CD14-positive monocyte (primary cell): Measurements from ENCODE around the gene SNAI1. TPM values are rescaled to one million over a fixed set of nuclear protein-coding genes. Genes with fewer than 3 reads are reported as not detected.

Experiments
- DNase-seq, 3 donors: peaks; one replicate each; pipeline ENCODE4 v3.0.0-alpha.2; 2011 to 2022
- H2AFZ ChIP-seq: 2 replicates; pipeline ENCODE4 v1.6.0; 2012; ENCODE audit warnings: mild to moderate bottlenecking, low read depth, low read length, inconsistent platforms; ENCODE audit not compliant: insufficient read depth, poor library complexity, severe bottlenecking
- H3K27ac ChIP-seq, 2 donors: 1 replicate in 1 of 2; 2 replicates in 1 of 2; pipeline ENCODE4 v1.5.1; 2012 to 2013; ENCODE audit warnings: low read length in 2 of 2, control low read depth in 1 of 2, inconsistent platforms in 1 of 2, low read depth in 1 of 2, mild to moderate bottlenecking in 1 of 2
- H3K27me3 ChIP-seq, 2 donors: one replicate each; pipeline versions ENCODE4 v1.6.0 to v1.6.1; 2011 to 2013; ENCODE audit warnings: low read length in 2 of 2; ENCODE audit not compliant: control insufficient read depth in 2 of 2, insufficient read depth in 2 of 2
- H3K36me3 ChIP-seq, 2 donors: replicated peaks in 1 of 2; 1 replicate in 1 of 2; 2 replicates in 1 of 2; pipeline versions ENCODE4 v1.5.1 to v1.6.1; 2012 to 2013; ENCODE audit warnings: low read length in 2 of 2, control low read depth in 1 of 2, inconsistent platforms in 1 of 2, mild to moderate bottlenecking in 1 of 2; ENCODE audit not compliant: insufficient read depth in 2 of 2, control insufficient read depth in 1 of 2
- H3K4me1 ChIP-seq, 2 donors: 1 replicate in 1 of 2; 2 replicates in 1 of 2; pipeline versions ENCODE4 v1.5.1 to v1.6.1; 2012 to 2013; ENCODE audit warnings: low read length in 2 of 2, control low read depth in 1 of 2, inconsistent platforms in 1 of 2, mild to moderate bottlenecking in 1 of 2, moderate library complexity in 1 of 2; ENCODE audit not compliant: insufficient read depth in 2 of 2, control insufficient read depth in 1 of 2
- H3K4me2 ChIP-seq: replicated peaks from 2 replicates; pipeline ENCODE3; 2012; ENCODE audit warnings: low read length, moderate library complexity, mild to moderate bottlenecking; ENCODE audit not compliant: poor library complexity, severe bottlenecking; ENCODE audit errors: extremely low read depth
- H3K4me3 ChIP-seq, 3 experiments: fragments of 200-600 bp in 1 of 3; sonication (generic) in 1 of 3; replicated peaks in 1 of 3; 1 replicate in 2 of 3; 2 replicates in 1 of 3; pipeline ENCODE4 v1.5.1; 2011 to 2013; ENCODE audit warnings: low read length in 3 of 3, mild to moderate bottlenecking in 3 of 3, control low read depth in 2 of 3, low read depth in 2 of 3, inconsistent platforms in 1 of 3, moderate library complexity in 1 of 3
- H3K79me2 ChIP-seq: 2 replicates; pipeline ENCODE4 v1.6.0; 2012; ENCODE audit warnings: mild to moderate bottlenecking, control low read depth, inconsistent platforms, low read length, moderate library complexity; ENCODE audit not compliant: insufficient read depth
- H3K9ac ChIP-seq: 2 replicates; pipeline ENCODE4 v1.6.0; 2017; ENCODE audit warnings: low read length, mild to moderate bottlenecking; ENCODE audit not compliant: insufficient read depth, poor library complexity, severe bottlenecking
- H3K9me3 ChIP-seq, 2 donors: replicated peaks in 1 of 2; 1 replicate in 1 of 2; 2 replicates in 1 of 2; pipeline versions ENCODE4 v1.5.1 to v1.6.1; 2012 to 2013; ENCODE audit warnings: low read length in 2 of 2, control low read depth in 1 of 2; ENCODE audit not compliant: control insufficient read depth in 1 of 2, insufficient read depth in 1 of 2
- H4K20me1 ChIP-seq: 2 replicates; pipeline ENCODE4 v1.6.0; 2012; ENCODE audit warnings: mild to moderate bottlenecking, low read length, control low read depth, moderate library complexity; ENCODE audit not compliant: insufficient read depth
- H3K27ac Mint-ChIP-seq, 7 donors: one replicate each; pipeline ENCODE4 v1.8.0; 2020; ENCODE audit warnings: mild to moderate bottlenecking in 7 of 7, mixed read lengths in 7 of 7, moderate library complexity in 6 of 7, inconsistent platforms in 2 of 7
- H3K27me3 Mint-ChIP-seq, 3 donors: one replicate each; pipeline ENCODE4 v1.8.0; 2021 to 2022; ENCODE audit warnings: low read depth in 3 of 3, mild to moderate bottlenecking in 3 of 3, mixed read lengths in 3 of 3, moderate library complexity in 3 of 3, inconsistent platforms in 1 of 3
- H3K36me3 Mint-ChIP-seq, 2 donors: one replicate each; pipeline ENCODE4 v1.8.0; 2020; ENCODE audit warnings: mixed read lengths in 2 of 2, inconsistent platforms in 1 of 2, mild to moderate bottlenecking in 1 of 2
- H3K4me1 Mint-ChIP-seq: one replicate; pipeline ENCODE4 v1.8.0; 2020; ENCODE audit warnings: mild to moderate bottlenecking, mixed read lengths
- H3K4me3 Mint-ChIP-seq, 2 donors: one replicate each; pipeline ENCODE4 v1.8.0; 2020; ENCODE audit warnings: mild to moderate bottlenecking in 2 of 2, mixed read lengths in 2 of 2, moderate library complexity in 1 of 2
- H3K9me3 Mint-ChIP-seq, 7 donors: one replicate each; pipeline ENCODE4 v1.8.0; 2020 to 2022; ENCODE audit warnings: mixed read lengths in 7 of 7, mild to moderate bottlenecking in 6 of 7, moderate library complexity in 6 of 7, inconsistent platforms in 2 of 7
- CTCF ChIP-seq: fragments of 200-600 bp; IDR thresholded peaks from one replicate; pipeline ENCODE4 v1.8.0; 2022; ENCODE audit warnings: antibody characterized with exemption, mild to moderate bottlenecking
- WGBS: methylation state at CpG from one replicate; pipeline ENCODE4 v1.1.5; 2013; ENCODE audit warnings: missing lambda C conversion rate; ENCODE audit not compliant: insufficient coverage; 5-methylcytosine and 5-hydroxymethylcytosine counted together
- intact Hi-C, 2 donors: fragments of 100-400 bp; cut with micrococcal nuclease; formaldehyde crosslinking; loops; one replicate each; pipeline versions ENCODE4 v1.15.0 to v1.15.1; 2023
- polyA plus RNA-seq, 3 donors: library from polyadenylated mRNA; depleted of rRNA in 1 of 3; unstranded in 2 of 3; stranded (reverse) in 1 of 3; fragments of 300-500 nt in 2 of 3; fragments of >200 nt in 1 of 3; fragmentation: Illumina TruSeq in 2 of 3; gene quantifications; 1 replicate in 2 of 3; 2 replicates in 1 of 3; pipeline ENCODE4 v1.2.3, GENCODE V29; 2012 to 2021

SNAI1 gene
- polyA plus RNA-seq, 3 donors: 2.4 to 181 (median 2.6) TPM

DNA sequence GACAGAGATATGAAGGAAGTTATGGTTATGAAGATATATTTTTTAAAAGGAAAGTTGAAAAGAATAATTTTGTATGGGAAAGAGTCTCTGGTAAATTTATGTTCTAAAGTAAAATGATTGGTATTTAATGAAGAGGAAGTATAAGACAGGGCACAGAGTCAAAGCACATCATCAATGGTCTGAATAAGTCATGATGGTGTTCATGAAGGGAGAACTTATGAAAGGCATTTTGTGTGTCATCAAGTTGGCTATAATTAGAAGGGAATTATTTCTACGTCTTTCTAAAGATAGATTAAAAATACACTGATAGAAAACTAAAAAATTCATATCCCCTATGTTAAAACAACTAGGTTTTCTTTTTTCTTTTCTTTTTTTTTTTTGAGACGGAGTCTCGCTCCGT lies 21.4 kb upstream of the SNAI1 start:
- peaks cover 0 to 2% (median 0%) of the 10 kb centered on the region in 3 donors for H3K27me3 Mint-ChIP-seq
- WGBS: no CpG with 5 or more reads among the region's 4 CpGs

DNA sequence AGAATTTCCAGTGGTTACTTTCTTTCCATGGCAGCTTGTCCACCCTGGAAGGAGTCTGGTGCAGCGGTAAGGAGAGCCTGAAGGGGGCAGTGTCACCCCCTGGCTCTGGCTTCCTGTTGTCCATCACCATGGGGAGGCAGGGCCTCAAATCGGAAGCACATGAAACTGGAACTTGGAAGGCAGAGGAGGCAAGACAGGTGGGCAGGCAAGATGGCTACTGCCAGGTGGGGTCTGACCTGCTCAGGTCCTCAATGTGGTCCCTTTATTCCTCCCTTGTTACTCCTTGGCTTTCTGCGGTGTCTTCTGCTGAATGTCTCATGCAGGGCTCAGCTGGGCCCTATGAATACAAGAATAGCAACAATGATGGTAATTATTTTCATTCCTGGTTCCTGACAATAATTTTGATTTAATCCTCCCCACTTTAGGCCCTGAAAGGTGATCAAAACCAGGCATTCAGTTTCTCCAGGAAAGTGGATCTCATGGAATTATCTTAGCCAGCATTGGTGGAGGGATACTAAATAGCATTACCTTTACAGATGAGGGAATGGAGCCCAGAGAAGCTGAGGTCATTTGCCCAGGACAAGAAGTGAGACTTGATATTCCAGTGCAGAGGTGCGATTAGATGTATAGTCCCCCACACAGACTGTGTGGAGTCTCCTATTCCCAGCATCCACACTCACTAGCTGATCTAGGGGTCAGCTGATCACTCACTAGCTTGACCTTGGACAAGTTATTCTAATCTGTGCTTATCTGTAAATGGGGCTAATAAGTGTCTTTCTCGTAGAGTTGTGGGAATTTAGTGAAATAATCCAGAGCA lies 17.6 kb upstream of the SNAI1 start:
- Histone ChIP-seq H3K4me3 (no peak overlapping the region), H3K79me2 (no peaks in the 10 kb centered on the region), H3K27me3 (no peaks in the 10 kb centered on the region), H3K27ac (peak overlapping the region in 1 of 2 donors; percentile 9), H3K9me3 (no peaks in the 10 kb centered on the region), H4K20me1 (peaks cover 9% of the 10 kb centered on the region), H2AFZ (no peak overlapping the region), H3K36me3 (peaks cover 0 to 1% of the 10 kb centered on the region in 2 donors), H3K9ac (no peak overlapping the region), H3K4me1 (peaks cover 10 to 16% of the 10 kb centered on the region in 2 donors), H3K4me2 (no peak overlapping the region)
- WGBS: 72% methylated on average over 3 of the region's 5 CpGs
- Mint-ChIP-seq H3K27me3 (peaks cover 0 to 2% (median 0%) of the 10 kb centered on the region in 3 donors), H3K36me3 (peaks cover 6 to 20% of the 10 kb centered on the region in 2 donors), H3K27ac (peak overlapping the region in 3 of 7 donors; percentile 49 to 66 (median 65)), H3K9me3 (no peaks in the 10 kb centered on the region), H3K4me3 (no peak overlapping the region), H3K4me1 (peaks cover 14% of the 10 kb centered on the region)
- TF ChIP-seq CTCF: peak; percentile 79
- intact Hi-C loops: no loop called here
- DNase-seq: peak; percentile 36 to 55 (median 40)

More for the DNA sequence above, 21.4 kb upstream of the SNAI1 start:
- no peak for DNase-seq
- intact Hi-C loops: no loop called here
- TF ChIP-seq CTCF: no peak
- Histone ChIP-seq H3K9ac (no peak overlapping the region), H3K4me2 (no peak overlapping the region), H3K4me1 (peaks cover 10 to 16% of the 10 kb centered on the region in 2 donors), H2AFZ (no peak overlapping the region), H3K4me3 (no peak overlapping the region), H3K27ac (no peak overlapping the region), H3K79me2 (no peaks in the 10 kb centered on the region), H3K27me3 (no peaks in the 10 kb centered on the region), H3K9me3 (no peaks in the 10 kb centered on the region), H4K20me1 (peaks cover 13% of the 10 kb centered on the region), H3K36me3 (peaks cover 6 to 34% of the 10 kb centered on the region in 2 donors)
- Mint-ChIP-seq H3K4me1 (peaks cover 15% of the 10 kb centered on the region), H3K4me3 (no peak overlapping the region), H3K9me3 (no peaks in the 10 kb centered on the region), H3K36me3 (peaks cover 29 to 56% of the 10 kb centered on the region in 2 donors), H3K27ac (peak overlapping the region in 1 of 7 donors; percentile 47)
